CD8-positive, alpha-beta memory T cell (primary cell): ENCODE results near the gene PRR35. TPM values are rescaled to one million over a fixed set of nuclear protein-coding genes. Genes with fewer than 3 reads are reported as not detected.

Experiments used
- CTCF ChIA-PET: fragments of 350-600 bp; sonication (Branson Sonifier 250); formaldehyde crosslinking; loops from one replicate; lab custom pipeline; 2021; ENCODE audit warnings: antibody characterized with exemption; lab: Charles Lee
- POLR2A ChIA-PET: fragments of 350-600 bp; sonication (Branson Sonifier 250); formaldehyde crosslinking; loops from one replicate; lab custom pipeline; 2021; ENCODE audit warnings: antibody characterized with exemption; lab: Charles Lee
- DNase-seq, 5 donors: peaks; one replicate each; pipeline versions ENCODE4 v3.0.0 to v3.0.0-alpha.2; 2020 to 2022; ENCODE audit warnings: mixed read lengths in 1 of 5
- H3K27ac ChIP-seq: one replicate; pipeline ENCODE4 v1.7.0; 2013; ENCODE audit warnings: low read depth, mild to moderate bottlenecking, low read length, moderate library complexity
- H3K27me3 ChIP-seq: 2 replicates; pipeline ENCODE4 v1.7.0; 2013; ENCODE audit warnings: low read length, mild to moderate bottlenecking; ENCODE audit not compliant: insufficient read depth, poor library complexity, severe bottlenecking
- H3K36me3 ChIP-seq: 2 replicates; pipeline ENCODE4 v1.7.0; 2013; ENCODE audit warnings: mild to moderate bottlenecking, low read length, moderate library complexity; ENCODE audit not compliant: insufficient read depth
- H3K4me1 ChIP-seq: 2 replicates; pipeline ENCODE4 v1.7.0; 2013; ENCODE audit warnings: mild to moderate bottlenecking, low read length, moderate library complexity; ENCODE audit not compliant: insufficient read depth
- H3K4me3 ChIP-seq: 2 replicates; pipeline ENCODE4 v1.7.0; 2013; ENCODE audit warnings: mild to moderate bottlenecking, low read length
- H3K9me3 ChIP-seq: 2 replicates; pipeline ENCODE4 v1.7.0; 2013; ENCODE audit warnings: mild to moderate bottlenecking, low read length
- H3K27ac Mint-ChIP-seq, 8 donors: one replicate each; pipeline ENCODE4 v1.8.0; 2020 to 2021; ENCODE audit warnings: mixed read lengths in 8 of 8, mild to moderate bottlenecking in 6 of 8, inconsistent platforms in 3 of 8, moderate library complexity in 3 of 8
- H3K27me3 Mint-ChIP-seq, 2 donors: one replicate each; pipeline ENCODE4 v1.8.0; 2020 to 2021; ENCODE audit warnings: mixed read lengths in 2 of 2, mild to moderate bottlenecking in 1 of 2, moderate library complexity in 1 of 2
- H3K36me3 Mint-ChIP-seq, 3 donors: one replicate each; pipeline ENCODE4 v1.8.0; 2020 to 2021; ENCODE audit warnings: mixed read lengths in 3 of 3, inconsistent platforms in 1 of 3, mild to moderate bottlenecking in 1 of 3
- H3K4me1 Mint-ChIP-seq, 3 donors: one replicate each; pipeline ENCODE4 v1.8.0; 2020 to 2021; ENCODE audit warnings: mixed read lengths in 3 of 3, inconsistent platforms in 1 of 3, mild to moderate bottlenecking in 1 of 3
- H3K4me3 Mint-ChIP-seq, 7 donors: one replicate each; pipeline ENCODE4 v1.8.0; 2020 to 2021; ENCODE audit warnings: mixed read lengths in 7 of 7, mild to moderate bottlenecking in 6 of 7, moderate library complexity in 4 of 7, inconsistent platforms in 2 of 7
- H3K9me3 Mint-ChIP-seq, 5 donors: one replicate each; pipeline ENCODE4 v1.8.0; 2020 to 2022; ENCODE audit warnings: mixed read lengths in 5 of 5, mild to moderate bottlenecking in 3 of 5, moderate library complexity in 2 of 5, inconsistent platforms in 1 of 5
- polyA plus RNA-seq: library from polyadenylated mRNA; unstranded; fragments of 300-500 nt; fragmentation: Illumina TruSeq; gene quantifications from one replicate; pipeline ENCODE4 v1.2.3, GENCODE V29; 2021
- total RNA-seq, 2 experiments: library from RNA; stranded (reverse); gene quantifications; one replicate each; pipeline ENCODE4 v1.2.3, GENCODE V29; 2021

Gene PRR35
- total and polyA plus RNA-seq, 3 experiments from 2014 or later = not detected

DNA sequence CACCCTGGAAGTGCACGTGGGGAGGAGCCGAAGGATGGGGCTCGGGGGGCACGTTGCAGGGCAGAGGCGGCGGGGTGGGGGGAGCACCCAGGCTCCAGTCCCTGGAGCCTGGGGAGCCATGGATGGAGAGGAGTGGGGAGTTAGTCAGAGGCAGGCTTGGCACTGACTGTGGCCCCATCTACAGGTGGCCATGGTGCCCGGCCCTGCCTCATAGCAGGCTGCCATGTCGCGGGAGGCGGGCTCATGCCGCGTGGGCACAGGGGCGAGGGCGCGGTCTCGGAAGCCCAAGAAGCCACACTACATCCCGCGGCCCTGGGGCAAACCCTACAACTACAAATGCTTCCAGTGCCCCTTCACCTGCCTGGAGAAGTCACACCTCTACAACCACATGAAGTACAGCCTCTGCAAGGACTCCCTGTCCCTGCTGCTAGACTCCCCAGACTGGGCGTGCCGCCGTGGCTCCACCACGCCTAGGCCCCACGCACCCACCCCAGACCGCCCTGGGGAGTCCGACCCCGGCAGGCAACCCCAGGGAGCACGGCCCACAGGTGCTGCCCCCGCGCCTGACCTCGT is 3.0 kb downstream of the PRR35 start:
- peaks cover 3 to 6% of the 10 kb centered on the region in 2 donors for H3K27me3 Mint-ChIP-seq
- H3K27ac Mint-ChIP-seq = peak overlapping the region in 1 of 8 donors; percentile 45
- no peak overlapping the region for H3K4me3 Mint-ChIP-seq

GRCh38 chr16:564690-565418 is 4.7 kb downstream of the PRR35 start:
- Histone ChIP-seq H3K4me3 (no peak overlapping the region), H3K9me3 (no peaks in the 10 kb centered on the region), H3K27me3 (peaks cover 3% of the 10 kb centered on the region), H3K27ac (no peak overlapping the region), H3K4me1 (peaks cover 34% of the 10 kb centered on the region), H3K36me3 (no peaks in the 10 kb centered on the region)
- H3K36me3 Mint-ChIP-seq = no peaks in the 10 kb centered on the region
- peaks cover 0 to 2% of the 10 kb centered on the region in 2 donors for H3K27me3 Mint-ChIP-seq
- no peak overlapping the region for H3K27ac Mint-ChIP-seq
- no peak overlapping the region for H3K4me3 Mint-ChIP-seq
- ChIA-PET POLR2A (no interaction called here), CTCF (no interaction called here)
- no peaks in the 10 kb centered on the region for H3K9me3 Mint-ChIP-seq
- H3K4me1 Mint-ChIP-seq = peaks cover 15 to 17% (median 17%) of the 10 kb centered on the region in 3 donors
- no peak for DNase-seq

More for the DNA sequence above, 3.0 kb downstream of the PRR35 start:
- no peak for DNase-seq
- H3K36me3 ChIP-seq = no peaks in the 10 kb centered on the region
- Mint-ChIP-seq H3K36me3 (no peaks in the 10 kb centered on the region), H3K4me1 (peaks cover 8 to 10% (median 10%) of the 10 kb centered on the region in 3 donors), H3K9me3 (no peaks in the 10 kb centered on the region)
- no peak overlapping the region for H3K27ac ChIP-seq
- H3K9me3 ChIP-seq = no peaks in the 10 kb centered on the region
- POLR2A ChIA-PET = no interaction called here
- peaks cover 11% of the 10 kb centered on the region for H3K27me3 ChIP-seq
- CTCF ChIA-PET = no interaction called here
- H3K4me3 ChIP-seq = no peak overlapping the region
- peaks cover 21% of the 10 kb centered on the region for H3K4me1 ChIP-seq

GRCh38 chr16:565419-566330 is 5.5 kb downstream of the PRR35 start:
- DNase-seq = no peak
- H3K9me3 Mint-ChIP-seq = peaks cover 0 to under 1% (median 0%) of the 10 kb centered on the region in 5 donors
- Histone ChIP-seq H3K36me3 (no peaks in the 10 kb centered on the region), H3K27ac (peak overlapping the region; percentile 75), H3K4me3 (no peak overlapping the region), H3K4me1 (peaks cover 36% of the 10 kb centered on the region), H3K27me3 (peaks cover 3% of the 10 kb centered on the region), H3K9me3 (no peaks in the 10 kb centered on the region)
- no peak overlapping the region for H3K4me3 Mint-ChIP-seq
- ChIA-PET CTCF (no interaction called here), POLR2A (no interaction called here)
- peaks cover 17 to 23% (median 22%) of the 10 kb centered on the region in 3 donors for H3K4me1 Mint-ChIP-seq
- H3K27me3 Mint-ChIP-seq = peaks cover 0 to 2% of the 10 kb centered on the region in 2 donors
- H3K27ac Mint-ChIP-seq = no peak overlapping the region
- peaks cover 0 to 1% (median 0%) of the 10 kb centered on the region in 3 donors for H3K36me3 Mint-ChIP-seq

DNA sequence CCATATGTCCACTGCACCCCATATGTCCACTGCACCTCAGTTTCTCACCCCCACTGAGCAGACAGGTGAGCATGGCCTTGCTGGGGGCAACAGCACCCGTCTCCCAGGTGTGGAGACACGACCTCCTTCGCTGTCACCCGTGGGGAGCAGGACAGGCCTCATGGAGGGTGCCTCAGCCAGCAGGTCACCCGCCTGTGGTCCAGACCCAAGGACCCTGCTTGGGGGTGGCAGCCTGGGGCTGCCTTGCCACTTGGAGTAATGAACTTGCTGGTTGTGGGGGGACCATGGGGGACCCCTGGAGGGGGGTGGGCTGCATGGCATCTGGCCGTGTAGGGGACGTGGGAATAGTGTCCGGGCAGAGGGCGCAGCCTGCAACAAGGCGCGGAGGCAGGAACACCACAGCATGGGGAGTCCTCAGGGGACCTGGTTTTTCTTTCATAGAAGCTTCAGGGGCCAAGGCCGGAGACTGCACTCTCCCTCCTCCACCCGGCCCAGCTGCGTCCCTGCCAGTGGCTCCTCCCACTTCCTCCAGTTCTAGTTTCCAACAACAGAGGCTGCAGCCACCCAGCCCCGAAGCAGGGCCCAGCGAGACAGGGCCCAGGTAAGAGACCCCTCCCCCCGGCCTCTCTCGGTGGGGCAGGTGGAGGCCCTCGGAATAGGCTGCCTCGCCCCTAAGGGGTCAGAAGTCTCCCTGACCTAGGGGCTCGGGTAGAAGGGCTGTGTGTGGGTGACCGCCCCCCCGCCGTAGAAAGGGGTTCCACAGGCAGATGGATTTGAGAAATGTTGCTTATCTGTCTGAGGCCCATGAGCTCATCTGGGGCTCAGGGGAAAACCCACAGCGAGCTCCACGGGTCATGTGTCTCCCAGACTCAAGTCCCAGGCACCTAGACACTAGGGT is 6.5 kb downstream of the PRR35 start, which contains the start of gene NHLRC4:
NHLRC4 (plus strand) TSS at position 531 of the 898 bp plus-strand sequence. CDS start 1,043 bp downstream, outside the sequence.
- peak within 1 kb of the TSS; percentile 47 for H3K4me3 ChIP-seq
- Mint-ChIP-seq H3K36me3 (peaks cover 0 to 1% (median 0%) of the 10 kb centered on the region in 3 donors), H3K27ac (peak within 1 kb of the TSS; percentile 41 to 83 (median 65)), H3K27me3 (peaks cover 0 to 2% of the 10 kb centered on the region in 2 donors), H3K4me3 (peak within 1 kb of the TSS; percentile 29 to 85 (median 59)), H3K4me1 (peaks cover 27 to 33% (median 33%) of the 10 kb centered on the region in 3 donors), H3K9me3 (peaks cover 0 to 4% (median 0%) of the 10 kb centered on the region in 5 donors)
- no peaks in the 10 kb centered on the region for H3K36me3 ChIP-seq
- DNase-seq = peak in 4 of 5 donors; percentile 12 to 60 (median 38)
- H3K4me1 ChIP-seq = peaks cover 41% of the 10 kb centered on the region
- no peaks in the 10 kb centered on the region for H3K27me3 ChIP-seq
- peak within 1 kb of the TSS; percentile 75 for H3K27ac ChIP-seq
- H3K9me3 ChIP-seq = no peaks in the 10 kb centered on the region
- POLR2A ChIA-PET = interaction anchor here (0.6 to 1.0 kb wide), 2 partner anchors 70 to 1791 kb away, joined by 3 to 4 read pairs; no protein-coding TSS in a partner anchor
- CTCF ChIA-PET = no interaction called here

- ChIA-PET CTCF (no interaction called here), POLR2A (interaction anchor here (0.6 to 1.0 kb wide), 2 partner anchors 69 to 1790 kb away, joined by 3 to 4 read pairs; no protein-coding TSS in a partner anchor)
- Mint-ChIP-seq H3K4me3 (peak overlapping the region; percentile 29 to 82 (median 59)), H3K36me3 (peaks cover 0 to 4% (median 0%) of the 10 kb centered on the region in 3 donors), H3K27ac (peak overlapping the region in 7 of 8 donors; percentile 10 to 83 (median 62)), H3K27me3 (peaks cover 0 to 2% of the 10 kb centered on the region in 2 donors), H3K9me3 (peaks cover 0 to 4% (median 0%) of the 10 kb centered on the region in 5 donors), H3K4me1 (peaks cover 30 to 37% (median 36%) of the 10 kb centered on the region in 3 donors)
- Histone ChIP-seq H3K27ac (peak overlapping the region; percentile 75), H3K27me3 (no peaks in the 10 kb centered on the region), H3K4me3 (peak overlapping the region; percentile 47), H3K9me3 (no peaks in the 10 kb centered on the region), H3K36me3 (no peaks in the 10 kb centered on the region), H3K4me1 (peaks cover 41% of the 10 kb centered on the region)
- DNase-seq = no peak
These were observed 7.4 kb downstream of the PRR35 start for GRCh38 chr16:567373-568256.

- no peaks in the 10 kb centered on the region for H3K36me3 ChIP-seq
- peak overlapping the region; percentile 72 for H3K4me3 ChIP-seq
- H3K4me1 ChIP-seq = peaks cover 41% of the 10 kb centered on the region
- H3K4me3 Mint-ChIP-seq = peak overlapping the region; percentile 72 to 91 (median 81)
- peaks cover 0 to 2% of the 10 kb centered on the region in 2 donors for H3K27me3 Mint-ChIP-seq
- peak overlapping the region; percentile 76 for H3K27ac ChIP-seq
- H3K4me1 Mint-ChIP-seq = peaks cover 30 to 37% (median 36%) of the 10 kb centered on the region in 3 donors
- no peak for DNase-seq
- H3K27ac Mint-ChIP-seq = peak overlapping the region; percentile 67 to 96 (median 86)
- no peaks in the 10 kb centered on the region for H3K27me3 ChIP-seq
- peaks cover 0 to 4% (median 0%) of the 10 kb centered on the region in 3 donors for H3K36me3 Mint-ChIP-seq
- CTCF ChIA-PET = no interaction called here
- H3K9me3 ChIP-seq = no peaks in the 10 kb centered on the region
- POLR2A ChIA-PET = no interaction called here
- H3K9me3 Mint-ChIP-seq = peaks cover 0 to 4% (median 0%) of the 10 kb centered on the region in 5 donors
These were observed 8.4 kb downstream of the PRR35 start for GRCh38 chr16:568401-569258.
